ENCODE measurements around the gene TMEM238L. TPM values are rescaled to one million over a fixed set of nuclear protein-coding genes. Genes with fewer than 3 reads are reported as not detected.

Gene TMEM238L
- total and polyA plus RNA-seq, 2 of the 8 experiments (the other 6 are each of a cell fraction or from before 2014, with no cell fraction given), result not detected

DNA sequence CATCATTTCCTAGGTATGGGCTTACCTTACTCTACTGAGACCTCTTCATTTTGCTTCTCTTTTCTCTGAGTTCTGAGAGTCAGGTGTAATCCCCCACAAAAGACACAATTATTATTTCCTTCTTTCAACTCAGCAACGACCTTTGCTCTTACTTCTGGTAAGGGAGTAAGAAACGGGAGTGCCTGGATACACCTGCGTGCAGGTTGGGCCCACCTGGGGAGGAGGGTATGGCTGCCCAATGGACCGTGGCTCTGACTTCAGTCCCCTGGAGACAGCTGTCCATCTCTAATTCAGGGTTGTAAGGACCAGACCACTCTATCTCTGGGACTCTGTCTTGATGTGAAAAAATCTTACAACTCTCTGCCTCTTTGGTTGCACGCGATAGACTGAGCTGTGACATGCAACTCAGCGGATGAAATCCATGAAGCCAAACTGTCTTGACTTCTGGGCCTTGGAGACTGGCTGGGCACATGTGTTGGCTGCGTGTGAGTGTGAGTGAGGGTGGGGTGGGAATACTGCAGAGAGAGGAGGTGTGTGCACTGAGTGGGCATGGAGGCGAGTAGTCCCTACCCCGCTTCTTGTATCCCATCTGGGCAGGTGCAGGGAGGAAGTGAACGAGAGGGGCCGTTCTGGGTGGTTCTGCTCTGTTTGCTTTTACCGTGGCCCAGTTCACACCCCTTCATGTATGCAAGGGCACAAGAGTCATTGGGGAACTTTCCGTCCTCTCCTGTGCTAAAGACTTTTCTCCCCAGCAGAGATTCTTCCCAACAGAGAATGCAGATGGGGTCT, 1.2 kb downstream of the TMEM238L start:
- no peak overlapping the region for H2AFZ ChIP-seq (ENCODE audit: low read length)
- H3K27me3 ChIP-seq (replicated peaks in 1 of 4; ENCODE audit: control insufficient read depth in 3 of 4, extremely low read depth in 1 of 4, insufficient read depth in 3 of 4, low read length in 3 of 4), result no peaks in the 10 kb centered on the region
- H3K23ac ChIP-seq (ENCODE audit: insufficient read length), result no peak overlapping the region
- no peak overlapping the region for H3K14ac ChIP-seq (ENCODE audit: insufficient read length)
- ChIA-PET CTCF (ENCODE audit: partially characterized antibody) (no interaction called here), POLR2A (ENCODE audit: partially characterized antibody) (interaction anchor here (2.9 kb wide), 1 partner anchor 12 kb away, joined by 8 read pairs; no protein-coding TSS in a partner anchor)
- H3K4me3 ChIP-seq (ENCODE audit: extremely low read depth in 1 of 4, insufficient read depth in 2 of 4, low read depth in 3 of 4, low read length in 4 of 4), result no peak overlapping the region
- H3K79me1 ChIP-seq (ENCODE audit: low read depth, low read length), result no peaks in the 10 kb centered on the region
- H3K9me3 ChIP-seq (ENCODE audit: insufficient read depth in 2 of 2, low read depth in 1 of 2, low read length in 1 of 2), result no peaks in the 10 kb centered on the region
- H3K18ac ChIP-seq (ENCODE audit: extremely low read depth, low read length), result no peak overlapping the region
- DNase-seq (ENCODE audit: low read depth in 1 of 2, low spot score in 2 of 2) (no peak), FAIRE-seq (no peak)
- H2AK5ac ChIP-seq (ENCODE audit: low read depth, low read length), result no peak overlapping the region
- H3K4me1 ChIP-seq (replicated peaks in 1 of 4; ENCODE audit: control insufficient read depth in 3 of 4, insufficient read depth in 4 of 4, low read length in 3 of 4), result peaks cover 0 to 4% (median under 1%) of the 10 kb centered on the region in 4 experiments; a peak in 1 of 7 replicates
- H3K23me2 ChIP-seq (ENCODE audit: low read depth, low read length), result no peaks in the 10 kb centered on the region
- no peak overlapping the region for H3K27ac ChIP-seq (ENCODE audit: low read depth, low read length)
- no peak overlapping the region for H2BK12ac ChIP-seq (ENCODE audit: low read depth, low read length)
- WGBS, 2 experiments (ENCODE audit: extremely low coverage in 1 of 2, insufficient coverage in 1 of 2, insufficient read length in 1 of 2, insufficient replicate concordance in 2 of 2, low coverage in 1 of 2, low lambda C conversion rate in 2 of 2, missing lambda C conversion rate in 1 of 2), result 89% methylated on average over 14 of the region's 14 CpGs; no CpG with 5 or more reads in 1 of the 2 experiments
- H4K8ac ChIP-seq (ENCODE audit: extremely low read depth, insufficient read depth, low read length), result no peak overlapping the region
- no peak overlapping the region for H2BK20ac ChIP-seq (ENCODE audit: low read length)
- H2BK5ac ChIP-seq (ENCODE audit: low read depth, low read length), result no peak overlapping the region
- H3K36me3 ChIP-seq (ENCODE audit: control insufficient read depth in 2 of 4, insufficient read depth in 4 of 4, low read length in 3 of 4), result no peaks in the 10 kb centered on the region
- H4K91ac ChIP-seq (replicated peaks; ENCODE audit: insufficient read length, low read length), result no peak overlapping the region
- no peaks in the 10 kb centered on the region for H4K20me1 ChIP-seq (replicated peaks in 1 of 2; ENCODE audit: control insufficient read depth in 1 of 2, insufficient read depth in 2 of 2, low read length in 2 of 2)
- H2BK120ac ChIP-seq (replicated peaks; ENCODE audit: low read depth, low read length), result no peak overlapping the region
- H3K79me2 ChIP-seq (ENCODE audit: control insufficient read depth in 1 of 2, insufficient read depth in 2 of 2, low read length in 2 of 2), result no peaks in the 10 kb centered on the region
- H3K9ac ChIP-seq (replicated peaks in 1 of 4; ENCODE audit: extremely low read depth in 1 of 4, low read depth in 3 of 4, low read length in 3 of 4), result no peak overlapping the region
- no peak overlapping the region for H2BK15ac ChIP-seq (ENCODE audit: low read length)
- no peak overlapping the region for H4K5ac ChIP-seq (ENCODE audit: insufficient read length, low read depth, low read length)
- H3K4ac ChIP-seq (replicated peaks; ENCODE audit: insufficient read length, low read depth, low read length), result no peak overlapping the region
- H3K4me2 ChIP-seq (ENCODE audit: insufficient read depth in 1 of 2, low read depth in 2 of 2, low read length in 2 of 2), result no peak overlapping the region
- no peak for TF ChIP-seq SIRT6 (IDR thresholded peaks at IDR 0.05; ENCODE audit: low read length)
- H3K56ac ChIP-seq (replicated peaks; ENCODE audit: insufficient read length, low read depth, low read length), result no peak overlapping the region
